Activated naive CD4-positive, alpha-beta T cell treated with Interleukin-2 at 50 U/mL for 16 hours (primary cell): ENCODE measurements around the gene TGM1.
"Not testable (repeated sequence)": the region's sequence is repeated elsewhere in the genome, so short reads cannot be mapped to it uniquely, and the experiment has no call there.

ENCODE experiments used
- DNase-seq: peaks from one replicate; pipeline ENCODE4 v3.0.0-alpha.2; 2020

TGM1 gene

GRCh38 chr14:24203249-24203886 is 59.6 kb downstream of the TGM1 start:
- not testable (repeated sequence) for DNase-seq

- DNase-seq = not testable (repeated sequence)
Measured at GRCh38 chr14:24202538-24202937, 60.4 kb downstream of the TGM1 start.
